ENCODE results near the gene ANKRD33. TPM values are rescaled to one million over a fixed set of nuclear protein-coding genes. Genes with fewer than 3 reads are reported as not detected.

ANKRD33 gene
- total RNA-seq, 4 donors from 2014 or later: 0.70 TPM; not detected in 3

- DNase-seq: no peak
- Histone ChIP-seq H3K4me3 (no peak overlapping the region), H3K36me3 (no peaks in the 10 kb centered on the region), H3K27ac (no peak overlapping the region), H3K27me3 (peaks cover 0 to 92% (median 17%) of the 10 kb centered on the region in 4 donors), H3K9me3 (no peaks in the 10 kb centered on the region), H3K4me1 (peaks cover 18 to 34% (median 23%) of the 10 kb centered on the region in 3 donors)
- no peak for TF ChIP-seq CTCF (IDR thresholded peaks at IDR 0.05)
- no peak for TF ChIP-seq POLR2A (IDR thresholded peaks at IDR 0.05)
- intact Hi-C loops (cut with DNase I): no loop called here
- 74 to 84% methylated on average over 3 to 6 of the region's 12 CpGs for WGBS, 2 donors
Measured at GRCh38 chr12:51867796-51868428, 20.0 kb upstream of the ANKRD33 start.

- Histone ChIP-seq H3K27me3 (peaks cover 0 to 89% (median 13%) of the 10 kb centered on the region in 4 donors), H3K4me3 (peak overlapping the region; percentile 20 to 64 (median 40)), H3K36me3 (no peaks in the 10 kb centered on the region), H3K27ac (no peak overlapping the region), H3K4me1 (peaks cover 11 to 24% (median 17%) of the 10 kb centered on the region in 3 donors), H3K9me3 (no peaks in the 10 kb centered on the region)
- TF ChIP-seq POLR2A (IDR thresholded peaks at IDR 0.05) (no peak), CTCF (IDR thresholded peaks at IDR 0.05) (no peak)
- 11 to 15% methylated on average over 9 of the region's 67 CpGs for whole genome bisulfite sequencing, 2 donors
- DNase-seq: no peak
- intact Hi-C loops (cut with DNase I): no loop called here
Measured at GRCh38 chr12:51868821-51869495, 18.9 kb upstream of the ANKRD33 start.

GRCh38 chr12:51869496-51869865 is 18.4 kb upstream of the ANKRD33 start:
- 0 to 44% methylated on average over 1 to 10 of the region's 20 CpGs for WGBS, 2 donors
- no peak for TF ChIP-seq CTCF (IDR thresholded peaks at IDR 0.05)
- TF ChIP-seq POLR2A (IDR thresholded peaks at IDR 0.05): no peak
- Histone ChIP-seq H3K9me3 (no peaks in the 10 kb centered on the region), H3K4me1 (peaks cover 7 to 19% (median 12%) of the 10 kb centered on the region in 3 donors), H3K36me3 (no peaks in the 10 kb centered on the region), H3K27ac (no peak overlapping the region), H3K27me3 (peaks cover 0 to 89% (median 9%) of the 10 kb centered on the region in 4 donors), H3K4me3 (peak overlapping the region; percentile 20 to 64 (median 40))
- DNase-seq: no peak
- intact Hi-C loops (cut with DNase I): no loop called here

GRCh38 chr12:51869931-51870330 is 18.0 kb upstream of the ANKRD33 start:
- DNase-seq: no peak
- H3K27ac ChIP-seq: no peak overlapping the region
- intact Hi-C loops (cut with DNase I): no loop called here

More at GRCh38 chr12:51869931-51870330, 18.0 kb upstream of the ANKRD33 start:
- TF ChIP-seq POLR2A (IDR thresholded peaks at IDR 0.05): no peak
- no peak for TF ChIP-seq CTCF (IDR thresholded peaks at IDR 0.05)
- peaks cover 7 to 15% (median 10%) of the 10 kb centered on the region in 3 donors for H3K4me1 ChIP-seq
- H3K9me3 ChIP-seq: no peaks in the 10 kb centered on the region
- WGBS, 2 donors: 66 to 76% methylated on average over 3 of the region's 3 CpGs
- H3K4me3 ChIP-seq: no peak overlapping the region
- no peaks in the 10 kb centered on the region for H3K36me3 ChIP-seq
- H3K27me3 ChIP-seq: peaks cover 0 to 89% (median 8%) of the 10 kb centered on the region in 4 donors

Measured in esophagus squamous epithelium (tissue), 5 donors.